IMR-90 (cell line): ENCODE data around the gene KRT5. TPM values are rescaled to one million over a fixed set of nuclear protein-coding genes. Genes with fewer than 3 reads are reported as not detected.

Experiments used
- ATAC-seq: fragments of 200-7000 bp; cut with Tn5 transposase; 2 replicates; pipeline ENCODE4 v1.9.1; 2020; ENCODE audit warnings: low read depth, mild to moderate bottlenecking, moderate library complexity
- BruUV-seq: library from RNA; stranded (reverse); fragments of 400-500 nt; replicated peaks from 2 replicates; lab custom pipeline; 2021; lab: Mats Ljungman, UMichigan
- CTCF ChIA-PET: fragments of 300-600 bp; formaldehyde crosslinking; extraction: SDS; loops from one replicate; lab custom pipeline; 2021; ENCODE audit warnings: antibody characterized with exemption; lab: Yijun Ruan, JAX
- POLR2A ChIA-PET: fragments of 300-600 bp; sonication (Branson Sonifier 250); formaldehyde crosslinking; loops from one replicate; lab custom pipeline; 2022; ENCODE audit warnings: antibody characterized with exemption; ENCODE audit not compliant: unreplicated experiment; lab: Charles Lee
- DNase-seq: peaks from one replicate; pipeline ENCODE4 v3.0.0; 2013
- H2AFZ ChIP-seq: replicated peaks from 2 replicates; pipeline ENCODE3; 2013; ENCODE audit warnings: low read length, mild to moderate bottlenecking; ENCODE audit not compliant: poor library complexity
- H2AK5ac ChIP-seq: 2 replicates; pipeline ENCODE4 v1.6.1; 2013; ENCODE audit warnings: low read depth, low read length, inconsistent platforms
- H2AK9ac ChIP-seq: replicated peaks from 2 replicates; pipeline ENCODE3; 2013; ENCODE audit warnings: mild to moderate bottlenecking, low read depth, low read length, moderate library complexity; ENCODE audit not compliant: poor library complexity
- H2BK120ac ChIP-seq: 2 replicates; pipeline ENCODE4 v1.6.1; 2013; ENCODE audit warnings: low read depth, low read length, inconsistent platforms
- H2BK15ac ChIP-seq: 3 replicates; pipeline ENCODE4 v1.6.1; 2013; ENCODE audit warnings: low read depth, low read length, inconsistent platforms
- H2BK20ac ChIP-seq: 2 replicates; pipeline ENCODE4 v1.6.1; 2013; ENCODE audit warnings: low read depth, mild to moderate bottlenecking, inconsistent platforms, low read length, moderate library complexity
- H2BK5ac ChIP-seq: 2 replicates; pipeline ENCODE4 v1.6.1; 2013; ENCODE audit warnings: mild to moderate bottlenecking, low read depth, low read length, inconsistent platforms; ENCODE audit not compliant: poor library complexity, severe bottlenecking
- H3K14ac ChIP-seq: replicated peaks from 2 replicates; pipeline ENCODE4 v1.6.1; 2013; ENCODE audit warnings: low read depth, low read length, inconsistent platforms
- H3K18ac ChIP-seq: 2 replicates; pipeline ENCODE4 v1.6.1; 2013; ENCODE audit warnings: low read depth, low read length, control low read depth
- H3K23ac ChIP-seq: 2 replicates; pipeline ENCODE4 v1.6.1; 2013; ENCODE audit warnings: low read depth, low read length, inconsistent platforms
- H3K27ac ChIP-seq: 2 replicates; pipeline ENCODE4 v1.5.1; 2013; ENCODE audit warnings: mild to moderate bottlenecking, control low read depth, low read length; ENCODE audit not compliant: insufficient read depth
- H3K27me3 ChIP-seq: 2 replicates; pipeline ENCODE4 v1.6.1; 2013; ENCODE audit warnings: low read length; ENCODE audit not compliant: control insufficient read depth, insufficient read depth
- H3K36me3 ChIP-seq: 2 replicates; pipeline ENCODE4 v1.6.1; 2013; ENCODE audit warnings: low read length, mixed read lengths; ENCODE audit not compliant: control insufficient read depth, insufficient read depth
- H3K4ac ChIP-seq: 2 replicates; pipeline ENCODE4 v1.6.1; 2013; ENCODE audit warnings: low read depth, low read length, inconsistent platforms
- H3K4me1 ChIP-seq: 2 replicates; pipeline ENCODE4 v1.6.1; 2013; ENCODE audit warnings: low read length, mixed read lengths; ENCODE audit not compliant: control insufficient read depth, insufficient read depth
- H3K4me2 ChIP-seq: 2 replicates; pipeline ENCODE4 v1.6.1; 2013; ENCODE audit warnings: low read depth, mild to moderate bottlenecking, control low read depth, low read length, moderate library complexity
- H3K4me3 ChIP-seq: 2 replicates; pipeline ENCODE4 v1.5.1; 2013; ENCODE audit warnings: low read depth, mild to moderate bottlenecking, control low read depth, low read length, moderate library complexity; ENCODE audit not compliant: insufficient read depth
- H3K56ac ChIP-seq: 2 replicates; pipeline ENCODE4 v1.6.1; 2013; ENCODE audit warnings: low read length, inconsistent platforms; ENCODE audit not compliant: insufficient read depth; ENCODE audit errors: extremely low read depth
- H3K79me1 ChIP-seq, 2 experiments: 2 replicates each; pipeline ENCODE4 v1.6.1; 2013; ENCODE audit warnings: low read length in 2 of 2, inconsistent platforms in 1 of 2, low read depth in 1 of 2
- H3K9ac ChIP-seq: 2 replicates; pipeline ENCODE4 v1.6.1; 2013; ENCODE audit warnings: low read depth, low read length, control low read depth
- H3K9me1 ChIP-seq: 2 replicates; pipeline ENCODE4 v1.6.1; 2013; ENCODE audit warnings: low read length, inconsistent platforms; ENCODE audit not compliant: insufficient read depth
- H3K9me3 ChIP-seq: 2 replicates; pipeline ENCODE4 v1.6.1; 2013; ENCODE audit warnings: low read length; ENCODE audit not compliant: control insufficient read depth, insufficient read depth
- H4K20me1 ChIP-seq: 2 replicates; pipeline ENCODE4 v1.6.1; 2013; ENCODE audit warnings: low read length, inconsistent platforms; ENCODE audit not compliant: insufficient read depth
- H4K5ac ChIP-seq: 2 replicates; pipeline ENCODE4 v1.6.1; 2013; ENCODE audit warnings: mild to moderate bottlenecking, low read depth, low read length, control low read depth
- H4K8ac ChIP-seq, 2 experiments: 2 replicates each; pipeline ENCODE4 v1.6.1; 2013; ENCODE audit warnings: low read depth in 2 of 2, low read length in 2 of 2, control low read depth in 1 of 2, inconsistent platforms in 1 of 2
- H4K91ac ChIP-seq: 2 replicates; pipeline ENCODE4 v1.6.1; 2013; ENCODE audit warnings: low read depth, low read length, inconsistent platforms; ENCODE audit not compliant: insufficient read depth
- BHLHE40 ChIP-seq: fragments of 150-350 bp; IDR thresholded peaks from 2 replicates; pipeline ENCODE4 v1.6.1; 2016; ENCODE audit warnings: mild to moderate bottlenecking, low read depth, low read length
- CEBPB ChIP-seq: IDR thresholded peaks from 2 replicates; pipeline ENCODE4 v1.6.1; 2012; ENCODE audit warnings: low read depth, low read length, improper control_type of control experiment
- CHD1 ChIP-seq: IDR thresholded peaks from 2 replicates; pipeline ENCODE4 v1.6.1; 2012; ENCODE audit warnings: low read depth, low read length, improper control_type of control experiment
- FOS ChIP-seq: fragments of 150-350 bp; IDR thresholded peaks from 2 replicates; pipeline ENCODE4 v1.6.1; 2016; ENCODE audit warnings: low read depth, low read length
- MAFK ChIP-seq: IDR thresholded peaks from 2 replicates; pipeline ENCODE4 v1.6.1; 2012; ENCODE audit warnings: low read depth, low read length, improper control_type of control experiment
- MAZ ChIP-seq: IDR thresholded peaks from 2 replicates; pipeline ENCODE4 v1.6.1; 2012; ENCODE audit warnings: low read depth, mild to moderate bottlenecking, low read length, improper control_type of control experiment, moderate library complexity, borderline replicate concordance
- MXI1 ChIP-seq: IDR thresholded peaks from 2 replicates; pipeline ENCODE4 v1.6.1; 2012; ENCODE audit warnings: low read depth, mild to moderate bottlenecking, low read length, moderate library complexity, borderline replicate concordance
- NFE2L2 ChIP-seq: fragments of 150-350 bp; IDR thresholded peaks from 2 replicates; pipeline ENCODE4 v1.6.1; 2016; ENCODE audit warnings: low read depth, mild to moderate bottlenecking, low read length
- POLR2A ChIP-seq: IDR thresholded peaks from 2 replicates; pipeline ENCODE4 v1.6.1; 2012; ENCODE audit warnings: mild to moderate bottlenecking, low read depth, low read length
- RAD21 ChIP-seq: IDR thresholded peaks from 2 replicates; pipeline ENCODE4 v1.6.1; 2012; ENCODE audit warnings: low read length, improper control_type of control experiment
- RCOR1 ChIP-seq: IDR thresholded peaks from 2 replicates; pipeline ENCODE4 v1.6.1; 2012; ENCODE audit warnings: mild to moderate bottlenecking, low read length, improper control_type of control experiment; ENCODE audit not compliant: insufficient replicate concordance
- SMC3 ChIP-seq: fragments of 150-350 bp; IDR thresholded peaks from 2 replicates; pipeline ENCODE4 v1.6.1; 2016; ENCODE audit warnings: low read depth, mild to moderate bottlenecking, antibody characterized with exemption, low read length, moderate library complexity
- WGBS, 2 experiments: methylation state at CpG; one replicate each; pipeline versions ENCODE4 v1.1.5 to v1.1.7; 2013; ENCODE audit warnings: missing lambda C conversion rate in 2 of 2; ENCODE audit not compliant: insufficient read length in 1 of 2; ENCODE audit errors: extremely low coverage in 2 of 2; 5-methylcytosine and 5-hydroxymethylcytosine counted together
- dilution Hi-C: fragments of 300-500 bp; cut with HindIII; formaldehyde crosslinking; loops from one replicate; pipeline ENCODE4 v1.14.3; 2018; ENCODE audit warnings: low sequenced_read_pairs; ENCODE audit not compliant: unreplicated experiment
- in situ Hi-C: fragments of 300-500 bp; cut with MboI; formaldehyde crosslinking; loops from 3 replicates; pipeline ENCODE4 v1.14.3; 2019; ENCODE audit warnings: low sequenced_read_pairs, inconsistent platforms, mixed read lengths
- intact Hi-C: fragments of 100-400 bp; cut with micrococcal nuclease; formaldehyde crosslinking; loops from 2 replicates; pipeline ENCODE4 v1.10.0; 2022
- polyA plus RNA-seq, 3 experiments: library from polyadenylated mRNA; depleted of rRNA; stranded (reverse); fragments of >200 nt; gene quantifications; 2 replicates each; pipeline ENCODE4 v1.2.3, GENCODE V29; 2012; ENCODE audit warnings: low replicate concordance in 1 of 3
- total RNA-seq: library from RNA; depleted of rRNA; stranded (reverse); fragments of >200 nt; gene quantifications from 2 replicates; pipeline ENCODE4 v1.2.3, GENCODE V29; 2012
- TF ChIP-seq, protein P1 (sequence below): fragments of 150-350 bp; IDR thresholded peaks from 2 replicates; pipeline ENCODE4 v1.6.1; 2016; ENCODE audit warnings: low read depth, mild to moderate bottlenecking, low read length, moderate library complexity, borderline replicate concordance
- TF ChIP-seq, protein P2 (sequence below): conservative IDR thresholded peaks from 2 replicates; pipeline ENCODE4 v1.5.1; 2012; ENCODE audit warnings: mild to moderate bottlenecking, low read depth, low read length, improper control_type of control experiment

KRT5 gene
- total and polyA plus RNA-seq, 2 of the 4 experiments (the other 2 are of a cell fraction): not detected

- WGBS, 2 experiments: 80% methylated on average over 1 of the region's 14 CpGs; no CpG with 5 or more reads in 1 of the 2 experiments
- ATAC-seq (no peak), DNase-seq (no peak)
- Histone ChIP-seq H3K4ac (no peak overlapping the region), H3K14ac (no peak overlapping the region), H2AK5ac (no peak overlapping the region), H4K20me1 (no peaks in the 10 kb centered on the region; the same call in 1 of the 2 replicates), H4K5ac (no peak overlapping the region), H2BK20ac (no peak overlapping the region), H2BK15ac (no peak overlapping the region), H2AK9ac (no peak overlapping the region), H3K36me3 (no peaks in the 10 kb centered on the region), H2BK5ac (no peak overlapping the region), H3K27me3 (peaks cover 30% of the 10 kb centered on the region), H3K56ac (no peak overlapping the region), H3K79me1 (no peaks in the 10 kb centered on the region), H2BK120ac (no peak overlapping the region), H3K4me2 (no peak overlapping the region), H4K8ac (no peak overlapping the region), H3K9ac (no peak overlapping the region), H3K18ac (no peak overlapping the region), H2AFZ (no peak overlapping the region), H3K4me3 (no peak overlapping the region), H3K9me3 (no peaks in the 10 kb centered on the region), H3K27ac (no peak overlapping the region), H4K91ac (no peak overlapping the region), H3K4me1 (no peaks in the 10 kb centered on the region), H3K9me1 (no peaks in the 10 kb centered on the region), H3K23ac (no peak overlapping the region)
- intact Hi-C loops (no loop called here), in situ Hi-C loops (no loop called here), dilution Hi-C loops (no loop called here)
- TF ChIP-seq NFE2L2 (no peak), POLR2A (no peak), FOS (no peak), MAFK (no peak), RAD21 (no peak), CHD1 (no peak), MAZ (no peak), CEBPB (no peak), BHLHE40 (no peak), RCOR1 (no peak), SMC3 (no peak), MXI1 (no peak)
- TF ChIP-seq, protein P1, sequence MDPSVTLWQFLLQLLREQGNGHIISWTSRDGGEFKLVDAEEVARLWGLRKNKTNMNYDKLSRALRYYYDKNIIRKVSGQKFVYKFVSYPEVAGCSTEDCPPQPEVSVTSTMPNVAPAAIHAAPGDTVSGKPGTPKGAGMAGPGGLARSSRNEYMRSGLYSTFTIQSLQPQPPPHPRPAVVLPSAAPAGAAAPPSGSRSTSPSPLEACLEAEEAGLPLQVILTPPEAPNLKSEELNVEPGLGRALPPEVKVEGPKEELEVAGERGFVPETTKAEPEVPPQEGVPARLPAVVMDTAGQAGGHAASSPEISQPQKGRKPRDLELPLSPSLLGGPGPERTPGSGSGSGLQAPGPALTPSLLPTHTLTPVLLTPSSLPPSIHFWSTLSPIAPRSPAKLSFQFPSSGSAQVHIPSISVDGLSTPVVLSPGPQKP: no peak
- TF ChIP-seq, protein P2, sequence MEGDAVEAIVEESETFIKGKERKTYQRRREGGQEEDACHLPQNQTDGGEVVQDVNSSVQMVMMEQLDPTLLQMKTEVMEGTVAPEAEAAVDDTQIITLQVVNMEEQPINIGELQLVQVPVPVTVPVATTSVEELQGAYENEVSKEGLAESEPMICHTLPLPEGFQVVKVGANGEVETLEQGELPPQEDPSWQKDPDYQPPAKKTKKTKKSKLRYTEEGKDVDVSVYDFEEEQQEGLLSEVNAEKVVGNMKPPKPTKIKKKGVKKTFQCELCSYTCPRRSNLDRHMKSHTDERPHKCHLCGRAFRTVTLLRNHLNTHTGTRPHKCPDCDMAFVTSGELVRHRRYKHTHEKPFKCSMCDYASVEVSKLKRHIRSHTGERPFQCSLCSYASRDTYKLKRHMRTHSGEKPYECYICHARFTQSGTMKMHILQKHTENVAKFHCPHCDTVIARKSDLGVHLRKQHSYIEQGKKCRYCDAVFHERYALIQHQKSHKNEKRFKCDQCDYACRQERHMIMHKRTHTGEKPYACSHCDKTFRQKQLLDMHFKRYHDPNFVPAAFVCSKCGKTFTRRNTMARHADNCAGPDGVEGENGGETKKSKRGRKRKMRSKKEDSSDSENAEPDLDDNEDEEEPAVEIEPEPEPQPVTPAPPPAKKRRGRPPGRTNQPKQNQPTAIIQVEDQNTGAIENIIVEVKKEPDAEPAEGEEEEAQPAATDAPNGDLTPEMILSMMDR: no peak
- CTCF ChIA-PET: interaction anchor here (0.8 kb wide), 1 partner anchor 16 kb away, joined by 3 read pairs; no protein-coding TSS in a partner anchor
- POLR2A ChIA-PET: no interaction called here
- BruUV-seq: no TSS peak
Observed at GRCh38 chr12:52517005-52517835, 3.0 kb downstream of the KRT5 start.
